ENCODE measurements around the gene ZFHX2.

DNA sequence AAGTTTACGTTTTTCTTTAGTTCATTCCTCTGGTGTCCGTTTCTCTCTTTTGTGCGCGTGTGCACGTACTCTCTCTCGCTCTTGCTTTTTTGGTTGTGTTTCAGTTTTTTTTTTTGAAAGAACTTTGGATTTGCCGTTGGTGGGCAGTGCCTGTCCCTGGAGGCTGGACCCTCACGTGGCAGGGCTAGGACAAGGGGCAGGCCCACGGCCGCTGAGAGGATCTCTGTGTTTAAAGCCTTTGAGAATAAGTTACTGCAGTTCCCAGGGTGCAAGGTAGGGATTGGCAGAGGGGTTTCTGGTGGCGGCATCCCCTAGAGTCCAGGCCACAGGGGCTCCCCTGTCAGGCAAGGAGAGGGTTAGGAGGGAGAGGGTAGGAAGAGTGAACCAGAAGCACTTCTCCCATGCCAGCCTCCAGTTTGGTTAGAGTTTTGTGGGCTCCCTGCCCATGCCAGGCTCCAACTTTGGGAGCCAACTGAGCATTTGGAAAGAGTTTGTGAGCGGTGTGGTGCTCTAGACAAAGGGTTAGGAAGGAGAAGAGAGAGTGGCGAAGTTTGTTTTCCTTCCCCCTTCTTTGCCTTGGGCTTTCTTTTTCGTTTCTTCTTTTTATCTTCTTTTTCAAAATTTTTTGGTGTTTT, 30.5 kb downstream of the ZFHX2 start:
- TF ChIP-seq, protein P1, sequence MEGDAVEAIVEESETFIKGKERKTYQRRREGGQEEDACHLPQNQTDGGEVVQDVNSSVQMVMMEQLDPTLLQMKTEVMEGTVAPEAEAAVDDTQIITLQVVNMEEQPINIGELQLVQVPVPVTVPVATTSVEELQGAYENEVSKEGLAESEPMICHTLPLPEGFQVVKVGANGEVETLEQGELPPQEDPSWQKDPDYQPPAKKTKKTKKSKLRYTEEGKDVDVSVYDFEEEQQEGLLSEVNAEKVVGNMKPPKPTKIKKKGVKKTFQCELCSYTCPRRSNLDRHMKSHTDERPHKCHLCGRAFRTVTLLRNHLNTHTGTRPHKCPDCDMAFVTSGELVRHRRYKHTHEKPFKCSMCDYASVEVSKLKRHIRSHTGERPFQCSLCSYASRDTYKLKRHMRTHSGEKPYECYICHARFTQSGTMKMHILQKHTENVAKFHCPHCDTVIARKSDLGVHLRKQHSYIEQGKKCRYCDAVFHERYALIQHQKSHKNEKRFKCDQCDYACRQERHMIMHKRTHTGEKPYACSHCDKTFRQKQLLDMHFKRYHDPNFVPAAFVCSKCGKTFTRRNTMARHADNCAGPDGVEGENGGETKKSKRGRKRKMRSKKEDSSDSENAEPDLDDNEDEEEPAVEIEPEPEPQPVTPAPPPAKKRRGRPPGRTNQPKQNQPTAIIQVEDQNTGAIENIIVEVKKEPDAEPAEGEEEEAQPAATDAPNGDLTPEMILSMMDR (IDR thresholded peaks at IDR 0.05; ENCODE audit: low read length): no peak
- no peak for TF ChIP-seq EZH2 (IDR thresholded peaks at IDR 0.05; ENCODE audit: borderline replicate concordance, low read length)
